ENCODE measurements around the gene SETD7.

SETD7 gene

DNA sequence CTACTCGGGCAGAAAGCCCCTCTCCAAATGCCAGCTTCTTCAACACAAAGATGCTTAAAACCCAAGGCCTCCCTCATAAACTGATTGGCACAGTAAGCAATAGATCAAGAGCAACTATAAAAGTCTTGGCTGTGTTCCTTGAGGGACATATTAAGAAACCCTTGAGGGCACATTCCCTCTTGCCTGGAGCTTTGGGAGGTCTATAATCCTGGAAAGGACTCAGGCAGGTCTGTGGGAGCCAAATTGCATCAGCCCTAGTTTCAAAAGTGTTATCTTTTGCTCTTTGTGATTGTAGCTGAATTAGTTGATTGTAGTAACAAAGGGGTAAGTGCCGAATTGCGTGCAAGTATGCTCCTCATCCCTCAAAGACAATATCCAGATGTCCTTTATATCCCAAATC, 18.6 kb upstream of the SETD7 start:
- no peak for DNase-seq (ENCODE audit: low read depth in 2 of 2)

DNA sequence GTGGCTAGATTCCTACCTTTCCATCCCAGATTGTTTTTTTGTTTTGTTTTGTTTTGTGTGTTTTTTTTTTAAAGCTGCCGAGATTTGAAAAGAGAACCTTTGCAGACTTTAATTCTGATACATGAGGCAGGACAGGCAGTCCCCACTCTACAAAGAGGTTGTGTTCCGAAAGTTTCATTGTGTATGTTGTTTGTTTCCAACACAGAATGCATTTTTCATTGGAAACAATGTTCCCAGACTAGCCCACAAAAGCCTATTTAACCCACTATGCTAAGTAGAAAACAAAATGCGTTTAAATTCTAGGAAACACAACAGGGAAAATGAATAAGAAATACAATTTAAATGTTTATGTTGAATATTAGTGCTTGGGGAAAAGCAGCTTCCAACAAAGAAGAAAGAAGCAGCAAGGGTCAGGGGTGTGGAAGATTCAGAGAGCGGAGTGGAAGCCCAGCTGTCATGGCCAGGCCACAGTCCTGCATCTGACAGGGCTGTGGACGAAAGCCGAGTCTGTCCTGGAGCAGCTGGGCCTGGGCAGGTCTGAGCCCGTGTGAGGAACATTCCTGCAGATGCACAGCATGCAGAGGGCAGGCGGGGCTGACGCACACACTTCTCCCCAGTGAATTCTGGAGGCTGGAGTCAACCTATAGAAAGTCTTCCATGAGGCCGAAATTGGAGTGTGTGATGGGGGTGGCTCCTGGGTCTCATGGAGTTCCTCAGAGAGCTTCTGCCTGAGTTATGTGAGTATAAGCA, 12.4 kb upstream of the SETD7 start:
- DNase-seq (ENCODE audit: low read depth in 2 of 2), result no peak

- no peak for DNase-seq (ENCODE audit: low read depth in 2 of 2)
Observed at GRCh38 chr4:139567159-139567870, 11.3 kb upstream of the SETD7 start.

DNA sequence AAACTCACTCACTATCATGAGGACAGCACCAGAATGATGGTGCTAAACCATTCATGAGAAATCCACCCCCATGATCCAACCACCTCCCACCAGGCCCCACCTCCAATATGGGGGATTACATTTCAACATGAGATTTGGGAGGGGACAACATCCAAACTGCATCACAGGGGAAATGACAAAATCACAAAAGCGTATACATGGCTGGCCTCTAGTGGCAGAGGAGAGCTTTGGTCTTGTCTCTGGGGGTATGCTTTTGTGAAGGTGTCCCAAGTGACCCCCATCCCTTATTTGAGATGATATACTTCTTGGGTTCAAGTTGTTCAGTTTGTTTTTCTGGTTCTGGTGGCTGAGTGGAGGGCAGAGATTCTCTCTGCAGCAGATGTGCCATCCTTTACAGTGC, 8.5 kb upstream of the SETD7 start:
- DNase-seq (ENCODE audit: low read depth in 2 of 2), result no peak

GRCh38 chr4:139563515-139563914, 7.5 kb upstream of the SETD7 start:
- DNase-seq (ENCODE audit: low read depth in 2 of 2), result no peak

GRCh38 chr4:139562839-139563238, 6.8 kb upstream of the SETD7 start:
- no peak for DNase-seq (ENCODE audit: low read depth in 2 of 2)

GRCh38 chr4:139562067-139562684, 6.2 kb upstream of the SETD7 start:
- DNase-seq (ENCODE audit: low read depth in 2 of 2), result no peak

- no peak for DNase-seq (ENCODE audit: low read depth in 2 of 2)
Observed at GRCh38 chr4:139560406-139561104, 4.5 kb upstream of the SETD7 start.

- DNase-seq (ENCODE audit: low read depth in 2 of 2), result no peak
Observed at GRCh38 chr4:139559687-139560086, 3.7 kb upstream of the SETD7 start.

DNA sequence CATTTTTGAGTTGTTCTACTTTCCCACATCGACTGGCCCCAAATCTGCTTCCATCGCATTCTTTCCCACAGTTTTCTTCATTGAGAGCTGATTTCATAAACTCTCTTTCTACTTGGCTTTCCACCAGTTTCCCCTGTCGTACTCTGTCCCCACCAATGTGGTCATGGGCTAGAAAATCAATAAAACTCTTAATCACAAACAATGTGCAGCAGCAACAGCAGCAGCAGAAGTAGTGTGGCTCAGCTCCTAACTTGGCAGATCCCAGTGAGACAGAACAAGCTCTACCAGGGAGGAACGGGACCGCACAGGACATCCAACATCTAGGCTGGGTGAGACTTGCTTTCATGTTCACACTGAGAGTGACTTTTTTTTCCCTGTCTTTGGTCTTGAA, 3.1 kb upstream of the SETD7 start:
- no peak for DNase-seq (ENCODE audit: low read depth in 2 of 2)

DNA sequence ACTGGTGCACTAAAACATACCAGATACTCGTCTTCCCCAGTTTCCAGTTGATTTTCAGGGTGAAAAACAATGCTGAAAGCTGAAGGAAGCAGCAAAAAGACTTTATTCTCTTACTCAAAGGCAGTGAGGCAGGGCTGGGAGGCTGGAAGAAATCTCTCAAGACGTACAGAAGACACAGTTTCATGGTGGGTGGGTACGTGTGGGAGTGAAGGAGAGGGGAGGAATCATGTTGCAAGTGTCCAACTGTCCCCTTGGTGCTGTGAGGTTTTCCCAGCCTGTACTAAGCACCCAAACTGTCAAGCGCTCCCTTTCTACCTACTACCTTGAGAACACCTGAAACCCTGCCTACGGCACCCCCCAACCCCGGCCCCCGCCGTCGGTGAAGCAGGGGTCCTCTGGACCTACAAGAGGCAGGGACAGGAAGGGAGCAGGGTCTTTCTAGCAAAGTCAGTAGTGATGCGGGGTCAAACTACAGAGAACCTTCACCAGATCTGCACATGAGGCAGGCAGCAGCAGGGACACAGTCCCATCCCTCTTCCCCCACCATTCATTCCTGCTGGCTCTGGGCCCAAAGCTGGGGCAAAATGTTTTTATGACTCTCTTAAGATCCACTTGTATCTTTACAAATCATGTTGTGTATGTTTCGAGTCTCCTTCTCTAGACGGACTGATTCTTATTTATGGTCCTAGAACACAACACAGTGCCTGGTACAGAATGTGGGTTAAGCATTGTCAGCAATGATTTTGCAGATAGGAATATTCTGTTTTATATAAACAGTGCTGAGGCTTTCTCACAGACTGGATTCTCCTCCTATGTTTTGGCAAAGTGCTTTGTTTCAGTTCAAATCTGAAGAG, 2.4 kb upstream of the SETD7 start:
- no peak for DNase-seq (ENCODE audit: low read depth in 2 of 2)

- DNase-seq (ENCODE audit: low read depth in 2 of 2), result no peak
Observed at GRCh38 chr4:139557556-139558110, 1.6 kb upstream of the SETD7 start.

DNA sequence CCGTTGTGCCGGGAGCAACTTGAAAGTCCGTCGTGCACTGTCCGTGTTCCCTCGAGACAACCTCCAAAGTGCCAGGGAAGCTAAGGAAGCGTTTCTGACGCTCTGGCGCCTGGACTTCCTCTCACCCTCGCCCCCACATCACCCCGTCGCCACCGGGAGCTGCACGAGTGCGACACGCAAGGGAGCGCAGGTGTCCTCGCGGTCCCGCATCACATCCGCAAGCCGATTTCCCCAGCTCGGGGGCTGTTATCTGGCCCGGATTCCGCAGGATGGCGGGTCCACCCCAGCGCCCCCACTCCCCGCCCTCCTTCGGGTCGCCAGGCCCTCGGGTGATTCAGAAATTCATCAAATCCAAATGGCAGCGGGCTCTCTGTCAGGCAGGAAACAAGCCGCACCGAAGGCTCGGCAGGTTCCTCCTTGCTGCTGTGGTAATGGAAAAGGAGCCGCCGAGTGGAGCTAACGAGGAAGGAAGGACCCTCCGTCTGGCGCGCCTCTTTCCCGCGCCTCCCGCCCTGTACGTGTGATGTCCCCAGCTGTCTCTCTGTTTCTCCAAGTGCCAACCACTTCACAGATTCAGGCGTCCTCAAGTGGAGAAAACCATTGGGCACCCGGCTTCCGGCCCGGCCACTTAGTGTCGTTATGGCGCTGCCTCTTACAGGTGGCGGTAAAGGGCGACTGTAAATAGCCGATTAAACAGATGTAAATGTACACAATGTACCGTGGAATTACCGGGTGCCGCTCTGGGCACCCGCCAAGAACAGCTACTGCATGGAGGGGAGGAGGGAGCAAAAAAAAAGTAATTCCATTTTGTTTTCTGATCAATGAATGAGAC, 921 bp upstream of the SETD7 start:
- peak; percentile 36 for DNase-seq (ENCODE audit: low read depth in 2 of 2)

GRCh38 chr4:139555705-139556070, 331 bp downstream of the SETD7 start:
- no peak for DNase-seq (ENCODE audit: low read depth in 2 of 2)

DNA sequence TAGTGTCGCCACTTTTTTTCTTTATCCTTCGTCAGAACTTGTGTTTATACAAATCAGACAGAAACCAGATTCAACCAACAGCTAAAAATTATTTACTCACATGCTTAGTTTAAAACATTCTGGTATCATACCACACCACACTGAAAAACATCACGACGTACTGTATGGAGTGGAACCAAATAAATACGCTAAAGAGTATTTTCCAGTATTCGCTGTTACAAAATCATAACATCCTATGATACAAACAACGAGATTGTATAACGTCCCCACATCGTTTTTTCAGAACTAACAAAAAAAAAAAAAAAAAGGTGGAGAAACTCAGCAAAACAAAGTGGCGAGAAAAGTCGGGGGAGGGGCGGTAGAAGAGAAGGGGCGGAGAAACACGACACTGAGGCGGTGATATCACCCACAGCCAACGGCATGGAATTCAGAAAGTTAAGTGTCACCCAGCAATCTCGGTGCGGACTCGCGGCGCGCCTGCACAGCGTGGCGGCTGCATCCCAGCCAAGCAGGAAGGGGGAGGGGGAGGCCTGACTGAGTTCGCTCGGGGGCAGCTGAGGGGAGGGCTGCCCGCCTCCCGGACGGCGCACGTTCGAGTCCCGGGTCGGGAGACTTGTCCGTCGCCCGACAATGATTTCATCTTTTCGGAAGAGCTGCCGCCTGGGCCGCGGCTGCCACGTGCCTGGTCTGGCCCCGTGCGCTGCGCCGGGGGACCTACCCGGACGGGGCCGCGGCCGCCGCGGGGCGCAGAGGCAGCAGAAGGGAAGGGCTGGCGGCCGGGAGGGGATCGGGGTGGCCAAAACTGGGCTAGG, 920 bp downstream of the SETD7 start:
- peak; percentile 68 to 74 for DNase-seq (ENCODE audit: low read depth in 2 of 2)

GRCh38 chr4:139554642-139554892, 1.5 kb downstream of the SETD7 start:
- no peak for DNase-seq (ENCODE audit: low read depth in 2 of 2)

DNA sequence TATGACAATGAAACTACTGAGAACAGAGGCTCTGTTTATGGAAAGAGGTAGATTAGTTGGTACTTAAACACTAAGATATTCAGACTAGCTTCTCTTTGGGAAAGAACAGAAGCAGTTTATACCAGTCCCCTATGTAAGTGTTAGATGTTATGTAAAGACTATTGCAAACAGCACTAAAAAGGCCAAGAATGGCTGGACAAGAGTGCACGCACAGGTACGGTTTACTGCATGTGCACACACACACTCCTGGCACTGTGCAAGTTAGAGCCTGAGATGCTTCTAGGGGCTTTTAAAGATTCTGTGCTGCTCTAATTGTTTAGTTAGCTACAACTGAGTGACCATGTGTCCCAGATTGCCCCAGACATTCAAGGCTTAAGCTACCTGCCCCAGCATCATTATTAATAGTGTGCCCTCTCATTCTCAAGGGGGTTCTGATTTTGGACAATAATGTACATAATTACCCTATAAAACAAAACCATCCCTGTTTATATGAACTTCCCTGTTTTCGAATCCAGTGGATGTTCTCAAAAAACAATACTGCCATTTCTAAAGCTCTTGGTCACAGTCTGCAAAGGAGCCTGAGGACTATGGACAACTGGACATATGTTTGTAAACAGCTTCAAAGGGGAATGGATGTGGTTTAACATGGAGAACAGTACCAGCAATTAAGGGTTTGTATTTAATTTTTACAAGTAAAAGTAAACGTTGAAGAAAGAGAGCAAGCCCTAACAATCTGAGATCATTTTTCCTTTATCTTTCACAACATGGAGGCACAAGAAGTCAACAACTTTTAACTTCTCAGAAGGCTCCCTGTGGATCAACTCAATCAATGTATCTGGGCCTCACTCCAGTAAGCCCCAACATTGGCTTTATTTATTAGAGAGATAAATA, 2.0 kb downstream of the SETD7 start:
- DNase-seq (ENCODE audit: low read depth in 2 of 2), result no peak

DNA sequence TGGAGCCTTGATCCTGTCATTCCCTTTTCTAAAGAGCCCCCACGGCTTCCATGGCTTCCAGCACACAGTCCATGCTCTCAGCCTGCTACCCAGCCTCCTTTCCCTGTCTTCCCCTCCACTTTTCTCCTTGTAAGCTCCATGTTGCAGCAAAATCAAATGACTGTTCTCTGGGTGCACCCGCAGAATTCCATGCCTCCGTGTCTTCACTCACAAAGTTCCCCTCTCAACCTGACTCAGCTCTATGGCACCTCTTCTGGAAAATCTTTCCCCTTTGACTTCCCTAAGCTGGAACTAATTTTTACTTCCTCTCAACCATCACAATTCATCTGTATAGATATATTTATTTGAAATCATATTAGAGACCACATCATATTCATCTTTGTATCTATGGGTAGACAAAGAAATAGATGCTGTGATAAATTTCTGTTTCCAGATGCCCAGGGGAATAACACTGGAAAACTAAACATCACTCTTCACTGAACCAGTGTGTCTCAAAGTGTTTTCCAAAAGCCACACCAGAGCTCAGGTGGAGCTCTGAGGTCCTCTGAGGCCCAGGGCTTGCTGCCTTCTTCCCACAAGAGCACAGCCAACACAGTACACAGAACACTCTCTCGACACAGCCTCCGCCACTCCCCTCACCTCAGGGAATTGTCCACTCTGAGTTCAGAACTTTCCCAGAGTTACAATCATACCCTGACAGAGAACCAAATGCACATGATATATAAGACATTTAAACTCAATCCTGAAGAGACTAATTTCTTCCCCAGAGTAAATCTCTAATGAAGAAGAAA, 3.3 kb downstream of the SETD7 start:
- DNase-seq (ENCODE audit: low read depth in 2 of 2), result no peak
